ENCODE measurements around the gene USP32. TPM values are rescaled to one million over a fixed set of nuclear protein-coding genes. Genes with fewer than 3 reads are reported as not detected.

USP32 gene
- total RNA-seq, 1 experiment from 2014 or later = 73.5 TPM

DNA sequence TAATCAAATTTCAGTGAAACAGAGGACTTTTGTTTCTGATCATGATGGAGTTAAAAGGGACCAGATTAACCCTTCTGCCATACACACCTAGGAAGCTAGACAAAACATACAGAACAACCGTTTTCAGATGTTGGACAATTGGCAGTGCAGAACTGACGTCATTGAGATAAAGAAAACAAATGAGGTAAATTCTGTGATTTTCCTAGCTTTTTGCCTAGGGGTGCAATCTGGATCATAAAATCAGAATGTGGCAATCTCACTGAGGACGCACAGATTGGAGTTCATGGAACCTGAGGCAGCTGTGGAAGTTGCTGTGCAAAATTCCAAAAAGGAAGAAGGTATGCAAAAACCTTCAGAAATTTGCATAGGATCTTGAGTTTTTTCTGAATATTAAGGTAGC is 15.0 kb upstream of the USP32 start:
- no CpG with 5 or more reads among the region's 3 CpGs for WGBS (ENCODE audit: extremely low coverage, insufficient read length, low lambda C conversion rate)
- H3K9me3 Mint-ChIP-seq = peaks cover 8 to 18% of the 10 kb centered on the region in 2 experiments; a peak in 4 of 5 replicates
- no peak overlapping the region for H2AK5ac ChIP-seq (ENCODE audit: insufficient read length, low read length)

More for the DNA sequence above, 15.0 kb upstream of the USP32 start:
- H3K56ac ChIP-seq (ENCODE audit: insufficient read length, low read depth, low read length) = no peak overlapping the region
- H2BK5ac ChIP-seq (ENCODE audit: insufficient read length, low read length) = no peak overlapping the region
- no peak overlapping the region for H2BK120ac ChIP-seq (ENCODE audit: low read depth, low read length, poor library complexity, severe bottlenecking)
- Mint-ChIP-seq H3K4me1 (peaks cover 4 to 8% of the 10 kb centered on the region in 2 experiments; a peak in 3 of 4 replicates), H3K36me3 (ENCODE audit: insufficient read depth in 1 of 3, low read depth in 3 of 3) (peaks cover 0 to 5% (median 0%) of the 10 kb centered on the region in 3 experiments; a peak in 1 of 7 replicates), H3K4me3 (no peak overlapping the region), H3K27me3 (ENCODE audit: low read depth) (no peaks in the 10 kb centered on the region), H3K27ac (no peak overlapping the region)
- no peak overlapping the region for H3K23ac ChIP-seq (ENCODE audit: insufficient read length, low read depth, low read length)
- H3K4me1 ChIP-seq (ENCODE audit: insufficient read depth, low read length) = no peaks in the 10 kb centered on the region
- no peak overlapping the region for H3K4me2 ChIP-seq (ENCODE audit: insufficient read depth, insufficient read length, low read length)
- no peak for DNase-seq
- no peaks in the 10 kb centered on the region for H4K20me1 ChIP-seq (ENCODE audit: control insufficient read depth, insufficient read depth, insufficient read length)
- no peaks in the 10 kb centered on the region for H3K79me2 ChIP-seq (ENCODE audit: insufficient read depth, low read length)
- H3K79me1 ChIP-seq (ENCODE audit: insufficient read depth, low read depth, low read length, poor library complexity, severe bottlenecking) = no peaks in the 10 kb centered on the region
- TF ChIP-seq, protein P1, sequence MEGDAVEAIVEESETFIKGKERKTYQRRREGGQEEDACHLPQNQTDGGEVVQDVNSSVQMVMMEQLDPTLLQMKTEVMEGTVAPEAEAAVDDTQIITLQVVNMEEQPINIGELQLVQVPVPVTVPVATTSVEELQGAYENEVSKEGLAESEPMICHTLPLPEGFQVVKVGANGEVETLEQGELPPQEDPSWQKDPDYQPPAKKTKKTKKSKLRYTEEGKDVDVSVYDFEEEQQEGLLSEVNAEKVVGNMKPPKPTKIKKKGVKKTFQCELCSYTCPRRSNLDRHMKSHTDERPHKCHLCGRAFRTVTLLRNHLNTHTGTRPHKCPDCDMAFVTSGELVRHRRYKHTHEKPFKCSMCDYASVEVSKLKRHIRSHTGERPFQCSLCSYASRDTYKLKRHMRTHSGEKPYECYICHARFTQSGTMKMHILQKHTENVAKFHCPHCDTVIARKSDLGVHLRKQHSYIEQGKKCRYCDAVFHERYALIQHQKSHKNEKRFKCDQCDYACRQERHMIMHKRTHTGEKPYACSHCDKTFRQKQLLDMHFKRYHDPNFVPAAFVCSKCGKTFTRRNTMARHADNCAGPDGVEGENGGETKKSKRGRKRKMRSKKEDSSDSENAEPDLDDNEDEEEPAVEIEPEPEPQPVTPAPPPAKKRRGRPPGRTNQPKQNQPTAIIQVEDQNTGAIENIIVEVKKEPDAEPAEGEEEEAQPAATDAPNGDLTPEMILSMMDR (conservative IDR thresholded peaks at IDR 0.05) = no peak
- no peak overlapping the region for H4K5ac ChIP-seq (ENCODE audit: insufficient read length, low read depth, low read length)
- H2AFZ ChIP-seq (ENCODE audit: low read length) = no peak overlapping the region
- H3T11ph ChIP-seq (ENCODE audit: low read length) = no peak overlapping the region
- H3K27ac ChIP-seq (ENCODE audit: insufficient read length, low read depth, low read length) = no peak overlapping the region
- no peak overlapping the region for H3K4ac ChIP-seq (ENCODE audit: low read depth, low read length)
- H3K9ac ChIP-seq (ENCODE audit: extremely low read depth, insufficient read length, low read length) = no peak overlapping the region
- H4K8ac ChIP-seq (replicated peaks; ENCODE audit: insufficient read length, low read depth, low read length) = no peak overlapping the region
- H2BK20ac ChIP-seq (ENCODE audit: low read depth, low read length, poor library complexity, severe bottlenecking) = no peak overlapping the region
- no peaks in the 10 kb centered on the region for H3K27me3 ChIP-seq (ENCODE audit: insufficient read depth, low read length)
- no peak overlapping the region for H2BK15ac ChIP-seq (ENCODE audit: low read depth, low read length)
- no peak overlapping the region for H3K18ac ChIP-seq (ENCODE audit: insufficient read length, low read depth, low read length)
- H3K23me2 ChIP-seq (ENCODE audit: insufficient read length, low read depth, low read length, poor library complexity, severe bottlenecking) = no peaks in the 10 kb centered on the region
- H4K91ac ChIP-seq (ENCODE audit: insufficient read length, low read depth, low read length) = no peak overlapping the region
- no peaks in the 10 kb centered on the region for H3K9me3 ChIP-seq (ENCODE audit: control insufficient read depth, low read depth, low read length)
- H3K14ac ChIP-seq (ENCODE audit: insufficient read depth, low read length) = no peak overlapping the region
- no peak overlapping the region for H2BK12ac ChIP-seq (ENCODE audit: insufficient read length, low read depth, low read length)
